GM21381 (cell line): ENCODE data around the gene PTGR1.
"Not testable (repeated sequence)": the region's sequence is repeated elsewhere in the genome, so short reads cannot be mapped to it uniquely, and the experiment has no call there.

Experiments
- ATAC-seq: cut with Tn5 transposase; IDR thresholded peaks from one replicate; pipeline ENCODE4 v1.9.1; 2021; ENCODE audit warnings: mild to moderate bottlenecking, moderate library complexity; ENCODE audit not compliant: unreplicated experiment

PTGR1 gene

GRCh38 chr9:111599092-111599954, at the start of gene PTGR1:
Gene PTGR1 (minus strand): TSS chr9:111599647. CDS start chr9:111597422, 2,225 bp downstream.
- no peak for ATAC-seq

- ATAC-seq, result no peak
Measured at GRCh38 chr9:111649016-111649415, 49.6 kb upstream of the PTGR1 start.

- no peak for ATAC-seq
Measured at GRCh38 chr9:111648066-111648465, 48.6 kb upstream of the PTGR1 start.

- ATAC-seq, result no peak
Measured at GRCh38 chr9:111646417-111646816, 47.0 kb upstream of the PTGR1 start.

- no peak for ATAC-seq
Measured at GRCh38 chr9:111645806-111646205, 46.4 kb upstream of the PTGR1 start.

GRCh38 chr9:111644195-111644772, 44.8 kb upstream of the PTGR1 start:
- ATAC-seq, result no peak

GRCh38 chr9:111637421-111637950, 38.0 kb upstream of the PTGR1 start:
- ATAC-seq, result no peak

GRCh38 chr9:111634860-111635259, 35.4 kb upstream of the PTGR1 start:
- no peak for ATAC-seq

- no peak for ATAC-seq
Measured at GRCh38 chr9:111633389-111633736, 33.9 kb upstream of the PTGR1 start.

- ATAC-seq, result no peak
Measured at GRCh38 chr9:111632695-111633388, 33.4 kb upstream of the PTGR1 start.

- ATAC-seq, result no peak
Measured at GRCh38 chr9:111632060-111632459, 32.6 kb upstream of the PTGR1 start.

- ATAC-seq, result peak; percentile 97
Measured at GRCh38 chr9:111631214-111631971, 31.9 kb upstream of the PTGR1 start, which contains the start of gene DNAJC25. Gene DNAJC25 (plus strand): TSS chr9:111631334. CDS start chr9:111631408, 74 bp downstream.

- no peak for ATAC-seq
Measured at GRCh38 chr9:111630964-111631213, 31.4 kb upstream of the PTGR1 start.

- ATAC-seq, result peak; percentile 12
Measured at GRCh38 chr9:111630182-111630963, 30.9 kb upstream of the PTGR1 start.

GRCh38 chr9:111628411-111628810, 29.0 kb upstream of the PTGR1 start:
- no peak for ATAC-seq

- ATAC-seq, result no peak
Measured at GRCh38 chr9:111627260-111627963, 28.0 kb upstream of the PTGR1 start.

GRCh38 chr9:111622626-111623025, 23.2 kb upstream of the PTGR1 start:
- ATAC-seq, result no peak

GRCh38 chr9:111621895-111622480, 22.5 kb upstream of the PTGR1 start:
- no peak for ATAC-seq

- not testable (repeated sequence) for ATAC-seq
Measured at GRCh38 chr9:111617349-111617748, 17.9 kb upstream of the PTGR1 start.
